ENCODE results near the gene OR51A4. TPM values are rescaled to one million over a fixed set of nuclear protein-coding genes. Genes with fewer than 3 reads are reported as not detected.
"Not testable (repeated sequence)": the region's sequence is repeated elsewhere in the genome, so short reads cannot be mapped to it uniquely, and the experiment has no call there.

The OR51A4 gene
- total RNA-seq, 6 experiments from 2014 or later = not detected

- no peak overlapping the region for H3K27ac Mint-ChIP-seq
- no peaks in the 10 kb centered on the region for H3K4me1 Mint-ChIP-seq (ENCODE audit: low read depth)
- H3K9me3 Mint-ChIP-seq = peaks cover 17% of the 10 kb centered on the region
- no peaks in the 10 kb centered on the region for H3K36me3 Mint-ChIP-seq (ENCODE audit: low read depth)
- DNase-seq = no peak
- no peak overlapping the region for H3K4me3 Mint-ChIP-seq
- no peak for TF ChIP-seq CTCF (IDR thresholded peaks at IDR 0.05)
- H3K27me3 Mint-ChIP-seq (ENCODE audit: insufficient read depth) = no peaks in the 10 kb centered on the region
Observed at GRCh38 chr11:4979036-4979435, 31.6 kb upstream of the OR51A4 start.

GRCh38 chr11:4975436-4975835 lies 28.0 kb upstream of the OR51A4 start:
- no peak for TF ChIP-seq CTCF (IDR thresholded peaks at IDR 0.05)
- Mint-ChIP-seq H3K4me3 (no peak overlapping the region), H3K36me3 (ENCODE audit: low read depth) (no peaks in the 10 kb centered on the region), H3K4me1 (ENCODE audit: low read depth) (no peaks in the 10 kb centered on the region), H3K27ac (no peak overlapping the region), H3K9me3 (peaks cover 22% of the 10 kb centered on the region), H3K27me3 (ENCODE audit: insufficient read depth) (no peaks in the 10 kb centered on the region)
- DNase-seq = no peak

GRCh38 chr11:4962816-4963215 lies 15.4 kb upstream of the OR51A4 start:
- Mint-ChIP-seq H3K36me3 (ENCODE audit: low read depth) (0 out of 2 replicates have a peak, but pooled peaks cover 4% of the 10 kb centered on the region), H3K9me3 (peaks cover 42% of the 10 kb centered on the region), H3K27me3 (ENCODE audit: insufficient read depth) (no peaks in the 10 kb centered on the region; the same call in 1 of the 2 replicates), H3K27ac (no peak overlapping the region), H3K4me3 (no peak overlapping the region), H3K4me1 (ENCODE audit: low read depth) (no peaks in the 10 kb centered on the region)
- no peak for DNase-seq
- no peak for TF ChIP-seq CTCF (IDR thresholded peaks at IDR 0.05)

DNA sequence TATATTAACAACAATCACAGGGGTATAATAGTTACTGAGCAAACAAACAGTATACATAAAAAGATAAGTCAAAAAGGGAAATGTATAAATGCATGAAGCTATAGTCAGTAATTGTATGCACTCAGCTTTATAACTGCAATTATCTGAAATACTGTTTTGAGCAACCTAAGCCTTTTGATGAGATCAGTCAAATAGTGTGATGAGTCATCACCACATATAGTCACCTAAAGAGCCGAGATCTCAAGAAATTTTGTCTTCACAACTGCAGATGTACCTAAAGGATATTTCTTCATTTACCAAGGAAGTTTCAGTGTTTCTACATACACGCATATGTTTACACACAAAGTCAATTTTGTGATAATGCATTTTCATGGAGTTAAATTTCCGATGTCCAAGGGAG lies 13.5 kb upstream of the OR51A4 start:
- Mint-ChIP-seq H3K36me3 (ENCODE audit: low read depth) (0 out of 2 replicates have a peak, but pooled peaks cover 4% of the 10 kb centered on the region), H3K4me3 (no peak overlapping the region), H3K27me3 (ENCODE audit: insufficient read depth) (no peaks in the 10 kb centered on the region; the same call in 1 of the 2 replicates), H3K4me1 (ENCODE audit: low read depth) (no peaks in the 10 kb centered on the region), H3K27ac (no peak overlapping the region), H3K9me3 (peaks cover 52% of the 10 kb centered on the region)
- no peak for DNase-seq
- TF ChIP-seq CTCF (IDR thresholded peaks at IDR 0.05) = no peak

DNA sequence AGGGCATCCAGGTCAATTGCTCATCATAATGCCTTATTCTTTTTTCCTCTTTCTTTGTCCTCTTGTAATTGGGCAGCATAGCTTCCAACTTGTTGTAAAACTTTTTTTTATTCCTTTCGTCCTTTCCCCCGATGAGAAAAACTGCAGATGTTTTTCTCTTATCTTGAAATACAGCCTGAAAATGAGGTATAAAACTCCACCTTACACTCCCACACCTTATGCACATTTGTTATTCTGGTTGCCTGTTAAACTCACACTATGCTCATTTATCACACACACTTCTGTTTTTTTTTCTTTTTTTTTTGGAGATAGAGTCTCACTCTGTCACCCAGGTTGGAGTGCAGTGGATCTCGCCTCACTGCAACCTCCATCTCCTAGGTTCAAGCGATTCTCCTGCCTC lies 10.0 kb upstream of the OR51A4 start:
- no peaks in the 10 kb centered on the region for H3K4me1 Mint-ChIP-seq (ENCODE audit: low read depth)
- no peak overlapping the region for H3K4me3 Mint-ChIP-seq
- H3K9me3 Mint-ChIP-seq = peaks cover 36% of the 10 kb centered on the region
- H3K27me3 Mint-ChIP-seq (ENCODE audit: insufficient read depth) = no peaks in the 10 kb centered on the region
- DNase-seq = no peak
- H3K36me3 Mint-ChIP-seq (ENCODE audit: low read depth) = 0 out of 2 replicates have a peak, but pooled peaks cover 4% of the 10 kb centered on the region
- no peak overlapping the region for H3K27ac Mint-ChIP-seq
- TF ChIP-seq CTCF (IDR thresholded peaks at IDR 0.05) = no peak

GRCh38 chr11:4955613-4956012 lies 8.2 kb upstream of the OR51A4 start, which contains the start of gene OR51A2:
TSS of gene OR51A2 (minus strand) at chr11:4955713. CDS start at chr11:4955713, 0 bp downstream.
- H3K27ac Mint-ChIP-seq = not testable (repeated sequence)
- H3K9me3 Mint-ChIP-seq = peaks cover 32% of the 10 kb centered on the region

More at GRCh38 chr11:4955613-4956012, 8.2 kb upstream of the OR51A4 start, which contains the start of gene OR51A2:
- H3K4me1 Mint-ChIP-seq (ENCODE audit: low read depth); H3K27me3 Mint-ChIP-seq (ENCODE audit: insufficient read depth); H3K4me3 Mint-ChIP-seq; H3K36me3 Mint-ChIP-seq (ENCODE audit: low read depth); DNase-seq: not testable (repeated sequence)

Measured in HFFc6 (cell line).